Activated CD4-positive, alpha-beta memory T cell treated with anti-CD3 and anti-CD28 coated beads for 36 hours (primary cell): ENCODE measurements around the gene CNN3. TPM values are rescaled to one million over a fixed set of nuclear protein-coding genes. Genes with fewer than 3 reads are reported as not detected.

Experiments used
- CTCF ChIA-PET: fragments of 350-600 bp; sonication (Branson Sonifier 250); formaldehyde crosslinking; loops from one replicate; lab custom pipeline; 2021; ENCODE audit warnings: antibody characterized with exemption, inconsistent platforms; lab: Charles Lee
- POLR2A ChIA-PET: fragments of 350-600 bp; sonication (Branson Sonifier 250); formaldehyde crosslinking; loops from one replicate; lab custom pipeline; 2021; ENCODE audit warnings: antibody characterized with exemption; lab: Charles Lee
- DNase-seq: peaks from one replicate; pipeline ENCODE4 v3.0.0-alpha.2; 2020
- H3K27ac Mint-ChIP-seq: one replicate; pipeline ENCODE4 v1.8.0; 2021; ENCODE audit warnings: mixed read lengths
- H3K27me3 Mint-ChIP-seq: one replicate; pipeline ENCODE4 v1.8.0; 2021; ENCODE audit warnings: mixed read lengths
- H3K36me3 Mint-ChIP-seq: one replicate; pipeline ENCODE4 v1.8.0; 2021; ENCODE audit warnings: mixed read lengths
- H3K4me1 Mint-ChIP-seq: one replicate; pipeline ENCODE4 v1.8.0; 2021; ENCODE audit warnings: low read depth, mixed read lengths
- H3K4me3 Mint-ChIP-seq: one replicate; pipeline ENCODE4 v1.8.0; 2021; ENCODE audit warnings: mild to moderate bottlenecking, mixed read lengths
- H3K9me3 Mint-ChIP-seq: one replicate; pipeline ENCODE4 v1.8.0; 2021; ENCODE audit warnings: mixed read lengths
- intact Hi-C: fragments of 100-400 bp; cut with micrococcal nuclease; formaldehyde crosslinking; loops from one replicate; pipeline ENCODE4 v1.15.1; 2023
- total RNA-seq, 2 experiments: library from RNA; stranded (reverse); gene quantifications; one replicate each; pipeline ENCODE4 v1.2.3, GENCODE V29; 2021

The CNN3 gene
- total RNA-seq = 1 to 10 TPM; 3.9 to 4.6 TPM

GRCh38 chr1:94926915-94927404 is at the start of gene CNN3:
Gene CNN3, minus strand, starts transcription at chr1:94927110. Its CDS starts 216 bp downstream, at chr1:94926894.
- H3K9me3 Mint-ChIP-seq = no peaks in the 10 kb centered on the region
- intact Hi-C loops = loop anchor here (5.0 to 10.0 kb wide), 2 partner anchors 115 to 308 kb away; partner anchors contain the start of gene RWDD3
- H3K4me3 Mint-ChIP-seq = peak within 1 kb of the TSS; percentile 74
- H3K36me3 Mint-ChIP-seq = no peaks in the 10 kb centered on the region
- H3K27ac Mint-ChIP-seq = no peak within 1 kb of the TSS
- ChIA-PET POLR2A (no interaction called here), CTCF (no interaction called here)
- peak; percentile 77 for DNase-seq
- peaks cover 29% of the 10 kb centered on the region for H3K27me3 Mint-ChIP-seq
- H3K4me1 Mint-ChIP-seq = peaks cover 14% of the 10 kb centered on the region

- Mint-ChIP-seq H3K27ac (no peak overlapping the region), H3K4me3 (no peak overlapping the region), H3K4me1 (no peaks in the 10 kb centered on the region), H3K36me3 (no peaks in the 10 kb centered on the region), H3K27me3 (no peaks in the 10 kb centered on the region), H3K9me3 (no peaks in the 10 kb centered on the region)
- DNase-seq = no peak
- ChIA-PET POLR2A (no interaction called here), CTCF (no interaction called here)
- intact Hi-C loops = no loop called here
Observed at GRCh38 chr1:94974824-94975223, 47.9 kb upstream of the CNN3 start.

GRCh38 chr1:94974241-94974640 is 47.3 kb upstream of the CNN3 start:
- CTCF ChIA-PET = no interaction called here
- Mint-ChIP-seq H3K9me3 (no peaks in the 10 kb centered on the region), H3K27me3 (no peaks in the 10 kb centered on the region), H3K4me3 (no peak overlapping the region), H3K4me1 (no peaks in the 10 kb centered on the region), H3K27ac (no peak overlapping the region), H3K36me3 (no peaks in the 10 kb centered on the region)
- no peak for DNase-seq
- POLR2A ChIA-PET = no interaction called here
- intact Hi-C loops = no loop called here

- Mint-ChIP-seq H3K4me1 (no peaks in the 10 kb centered on the region), H3K27ac (no peak overlapping the region), H3K9me3 (no peaks in the 10 kb centered on the region), H3K4me3 (no peak overlapping the region), H3K36me3 (no peaks in the 10 kb centered on the region), H3K27me3 (no peaks in the 10 kb centered on the region)
- no peak for DNase-seq
- CTCF ChIA-PET = no interaction called here
- POLR2A ChIA-PET = no interaction called here
- intact Hi-C loops = no loop called here
Observed at GRCh38 chr1:94973309-94973922, 46.5 kb upstream of the CNN3 start.

GRCh38 chr1:94971491-94971924 is 44.6 kb upstream of the CNN3 start:
- ChIA-PET POLR2A (no interaction called here), CTCF (no interaction called here)
- no peak for DNase-seq
- no peak overlapping the region for H3K4me3 Mint-ChIP-seq
- H3K36me3 Mint-ChIP-seq = no peaks in the 10 kb centered on the region
- no peaks in the 10 kb centered on the region for H3K4me1 Mint-ChIP-seq
- no peak overlapping the region for H3K27ac Mint-ChIP-seq
- no peaks in the 10 kb centered on the region for H3K27me3 Mint-ChIP-seq
- H3K9me3 Mint-ChIP-seq = no peaks in the 10 kb centered on the region
- intact Hi-C loops = no loop called here

DNA sequence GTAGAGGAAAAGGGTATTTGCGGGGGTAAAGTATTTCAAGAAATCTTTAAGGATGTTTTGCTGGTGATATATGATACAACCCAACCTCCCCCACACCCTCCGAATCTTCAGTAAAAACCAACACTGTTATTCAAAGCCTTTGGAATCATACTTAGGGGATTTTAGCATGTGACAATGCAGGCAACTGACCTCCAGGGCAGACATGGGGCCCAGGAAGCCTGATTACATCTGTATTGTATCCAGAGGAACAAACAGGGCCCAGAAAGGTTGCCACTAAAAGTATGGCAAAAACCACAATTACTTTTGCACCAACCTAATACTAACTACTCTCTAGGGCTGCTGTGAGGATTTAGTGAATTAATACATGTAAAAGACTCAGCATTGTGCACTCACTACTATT is 43.9 kb upstream of the CNN3 start:
- no peak overlapping the region for H3K27ac Mint-ChIP-seq
- no peak overlapping the region for H3K4me3 Mint-ChIP-seq
- intact Hi-C loops = no loop called here
- POLR2A ChIA-PET = no interaction called here
- no peaks in the 10 kb centered on the region for H3K27me3 Mint-ChIP-seq
- no peaks in the 10 kb centered on the region for H3K36me3 Mint-ChIP-seq
- H3K4me1 Mint-ChIP-seq = no peaks in the 10 kb centered on the region
- H3K9me3 Mint-ChIP-seq = no peaks in the 10 kb centered on the region
- CTCF ChIA-PET = no interaction called here
- no peak for DNase-seq

DNA sequence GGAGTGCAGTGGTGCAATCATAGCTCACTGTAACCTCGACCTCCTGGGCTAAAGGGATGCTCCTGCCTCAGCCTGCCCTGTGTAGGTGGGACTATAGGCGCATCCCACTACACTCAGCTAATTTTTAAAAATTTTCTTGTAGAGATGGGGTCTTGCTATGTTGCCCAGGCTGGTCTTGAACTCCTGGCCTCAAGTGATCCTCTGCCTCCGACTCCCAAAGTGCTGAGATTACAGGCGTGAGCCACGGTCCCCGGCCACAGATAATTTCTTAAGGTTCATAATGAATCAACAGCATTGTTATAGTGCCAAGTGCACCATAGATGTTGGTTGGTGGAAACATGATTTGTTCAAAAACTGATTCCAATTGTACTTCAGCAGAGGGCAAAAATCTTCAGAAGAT is 42.2 kb upstream of the CNN3 start:
- ChIA-PET POLR2A (no interaction called here), CTCF (no interaction called here)
- no peaks in the 10 kb centered on the region for H3K36me3 Mint-ChIP-seq
- no peaks in the 10 kb centered on the region for H3K27me3 Mint-ChIP-seq
- H3K4me3 Mint-ChIP-seq = no peak overlapping the region
- H3K4me1 Mint-ChIP-seq = no peaks in the 10 kb centered on the region
- no peak overlapping the region for H3K27ac Mint-ChIP-seq
- intact Hi-C loops = loop anchor here (10.0 kb wide), 1 partner anchor 266 kb away; the partner anchor contains the start of gene RWDD3
- H3K9me3 Mint-ChIP-seq = no peaks in the 10 kb centered on the region
- no peak for DNase-seq

- no peak overlapping the region for H3K27ac Mint-ChIP-seq
- no peak for DNase-seq
- intact Hi-C loops = loop anchor here (10.0 kb wide), 1 partner anchor 269 kb away; the partner anchor contains the start of gene RWDD3
- no peaks in the 10 kb centered on the region for H3K9me3 Mint-ChIP-seq
- POLR2A ChIA-PET = no interaction called here
- H3K4me3 Mint-ChIP-seq = no peak overlapping the region
- CTCF ChIA-PET = no interaction called here
- peaks cover 6% of the 10 kb centered on the region for H3K4me1 Mint-ChIP-seq
- H3K36me3 Mint-ChIP-seq = no peaks in the 10 kb centered on the region
- no peaks in the 10 kb centered on the region for H3K27me3 Mint-ChIP-seq
Observed at GRCh38 chr1:94966033-94966432, 39.1 kb upstream of the CNN3 start.

GRCh38 chr1:94963864-94964263 is 37.0 kb upstream of the CNN3 start:
- no peaks in the 10 kb centered on the region for H3K27me3 Mint-ChIP-seq
- intact Hi-C loops = loop anchor here (5.0 to 10.0 kb wide), 2 partner anchors 78 to 271 kb away; partner anchors contain the start of gene RWDD3
- H3K27ac Mint-ChIP-seq = no peak overlapping the region
- no peaks in the 10 kb centered on the region for H3K9me3 Mint-ChIP-seq
- no peak for DNase-seq
- CTCF ChIA-PET = no interaction called here
- no peak overlapping the region for H3K4me3 Mint-ChIP-seq
- peaks cover 6% of the 10 kb centered on the region for H3K4me1 Mint-ChIP-seq
- POLR2A ChIA-PET = no interaction called here
- no peaks in the 10 kb centered on the region for H3K36me3 Mint-ChIP-seq

- peak; percentile 28 for DNase-seq
- H3K9me3 Mint-ChIP-seq = no peaks in the 10 kb centered on the region
- peaks cover 6% of the 10 kb centered on the region for H3K4me1 Mint-ChIP-seq
- intact Hi-C loops = loop anchor here (5.0 to 10.0 kb wide), 2 partner anchors 80 to 272 kb away; partner anchors contain the start of gene RWDD3
- CTCF ChIA-PET = interaction anchor here (0.8 kb wide), 1 partner anchor 81 kb away, joined by 3 read pairs; no protein-coding TSS in a partner anchor
- H3K4me3 Mint-ChIP-seq = peak overlapping the region; percentile 83
- H3K36me3 Mint-ChIP-seq = no peaks in the 10 kb centered on the region
- peak overlapping the region; percentile 88 for H3K27ac Mint-ChIP-seq
- no peaks in the 10 kb centered on the region for H3K27me3 Mint-ChIP-seq
- POLR2A ChIA-PET = no interaction called here
Observed at GRCh38 chr1:94962409-94963265, 35.7 kb upstream of the CNN3 start.

DNA sequence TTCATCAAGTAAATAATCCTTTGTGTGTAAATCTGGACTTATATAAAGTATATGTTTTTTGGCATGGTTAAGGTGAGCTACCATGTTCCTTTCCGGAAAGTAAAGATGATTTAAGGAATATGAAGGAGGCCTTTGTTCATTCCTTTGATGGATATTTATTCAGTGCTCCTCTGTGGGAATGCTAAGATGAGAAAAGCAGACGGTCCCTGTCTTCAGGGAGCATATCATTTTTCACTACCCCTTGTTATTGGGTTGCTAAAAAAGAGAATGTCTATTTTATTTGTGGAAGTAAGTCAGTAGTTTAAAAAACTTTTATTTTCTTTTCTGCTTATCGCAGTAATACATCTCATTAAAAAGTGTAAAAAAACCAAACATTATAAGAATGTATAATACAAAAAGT is 35.1 kb upstream of the CNN3 start:
- no peak overlapping the region for H3K4me3 Mint-ChIP-seq

GRCh38 chr1:94961582-94961981 is 34.7 kb upstream of the CNN3 start:
- Mint-ChIP-seq H3K4me1 (peaks cover 6% of the 10 kb centered on the region), H3K27me3 (no peaks in the 10 kb centered on the region), H3K4me3 (no peak overlapping the region), H3K36me3 (no peaks in the 10 kb centered on the region), H3K27ac (no peak overlapping the region), H3K9me3 (no peaks in the 10 kb centered on the region)
- ChIA-PET CTCF (interaction anchor here (0.8 kb wide), 1 partner anchor 82 kb away, joined by 3 read pairs; no protein-coding TSS in a partner anchor), POLR2A (no interaction called here)
- no peak for DNase-seq
- intact Hi-C loops = loop anchor here (5.0 to 10.0 kb wide), 2 partner anchors 81 to 273 kb away; partner anchors contain the start of gene RWDD3

More for the DNA sequence above, 35.1 kb upstream of the CNN3 start:
- Mint-ChIP-seq H3K36me3 (no peaks in the 10 kb centered on the region), H3K27me3 (no peaks in the 10 kb centered on the region), H3K4me1 (peaks cover 6% of the 10 kb centered on the region), H3K9me3 (no peaks in the 10 kb centered on the region), H3K27ac (no peak overlapping the region)
- POLR2A ChIA-PET = no interaction called here
- no peak for DNase-seq
- CTCF ChIA-PET = interaction anchor here (0.8 kb wide), 1 partner anchor 81 kb away, joined by 3 read pairs; no protein-coding TSS in a partner anchor
- intact Hi-C loops = loop anchor here (5.0 to 10.0 kb wide), 2 partner anchors 80 to 273 kb away; partner anchors contain the start of gene RWDD3
